Osteoblast (primary cell): ENCODE data around the gene CCR5AS.

ENCODE experiments used
- DNase-seq: peaks from one replicate; pipeline ENCODE4 v3.0.0; 2011; ENCODE audit warnings: low spot score, mixed read lengths; ENCODE audit not compliant: insufficient read length; ENCODE audit errors: missing footprints
- H2AFZ ChIP-seq: 2 replicates; pipeline ENCODE4 v1.6.0; 2011; ENCODE audit warnings: mild to moderate bottlenecking, low read length
- H3K27ac ChIP-seq: 2 replicates; pipeline ENCODE4 v1.5.1; 2011; ENCODE audit warnings: mild to moderate bottlenecking, low read depth, low read length, moderate library complexity
- H3K27me3 ChIP-seq: 2 replicates; pipeline ENCODE4 v1.6.0; 2012; ENCODE audit warnings: mild to moderate bottlenecking, control low read depth, inconsistent platforms, low read length, moderate library complexity; ENCODE audit not compliant: insufficient read depth
- H3K36me3 ChIP-seq: 2 replicates; pipeline ENCODE4 v1.5.1; 2011; ENCODE audit warnings: mild to moderate bottlenecking, low read length, control low read depth, moderate library complexity; ENCODE audit not compliant: insufficient read depth
- H3K4me1 ChIP-seq: 2 replicates; pipeline ENCODE4 v1.5.1; 2011; ENCODE audit warnings: mild to moderate bottlenecking, low read length, control low read depth, moderate library complexity; ENCODE audit not compliant: insufficient read depth
- H3K4me2 ChIP-seq: 2 replicates; pipeline ENCODE4 v1.6.0; 2011; ENCODE audit warnings: mild to moderate bottlenecking, low read length; ENCODE audit not compliant: insufficient read depth
- H3K4me3 ChIP-seq: fragments of 200-600 bp; sonication (generic); 3 replicates; pipeline ENCODE4 v1.5.1; 2012; ENCODE audit warnings: mild to moderate bottlenecking, low read length, inconsistent platforms; ENCODE audit not compliant: insufficient read depth
- H3K79me2 ChIP-seq: 2 replicates; pipeline ENCODE4 v1.6.0; 2012; ENCODE audit warnings: mild to moderate bottlenecking, low read length, control low read depth, inconsistent platforms; ENCODE audit not compliant: insufficient read depth
- H3K9me3 ChIP-seq: 2 replicates; pipeline ENCODE4 v1.5.1; 2011; ENCODE audit warnings: low read depth, low read length, control low read depth
- H4K20me1 ChIP-seq: 2 replicates; pipeline ENCODE4 v1.6.0; 2012; ENCODE audit warnings: mild to moderate bottlenecking, low read length, control low read depth; ENCODE audit not compliant: insufficient read depth
- CTCF ChIP-seq: IDR thresholded peaks from 2 replicates; pipeline ENCODE4 v1.5.1; 2011; ENCODE audit warnings: mild to moderate bottlenecking, low read depth, low read length, moderate library complexity; ENCODE audit errors: extremely low read depth

Gene CCR5AS

GRCh38 chr3:46417841-46418611, 11.2 kb upstream of the CCR5AS start:
- H3K9me3 ChIP-seq = no peaks in the 10 kb centered on the region
- H3K27me3 ChIP-seq = peaks cover 7% of the 10 kb centered on the region
- H3K79me2 ChIP-seq = no peaks in the 10 kb centered on the region
- no peaks in the 10 kb centered on the region for H3K4me1 ChIP-seq
- DNase-seq = no peak
- H4K20me1 ChIP-seq = no peaks in the 10 kb centered on the region
- H3K36me3 ChIP-seq = no peaks in the 10 kb centered on the region
- no peak overlapping the region for H3K4me3 ChIP-seq
- no peak overlapping the region for H3K4me2 ChIP-seq
- H3K27ac ChIP-seq = no peak overlapping the region
- no peak for TF ChIP-seq CTCF
- H2AFZ ChIP-seq = no peak overlapping the region

GRCh38 chr3:46416811-46417510, 10.1 kb upstream of the CCR5AS start:
- Histone ChIP-seq H3K36me3 (no peaks in the 10 kb centered on the region), H3K27ac (no peak overlapping the region), H3K4me2 (no peak overlapping the region), H3K27me3 (peaks cover 7% of the 10 kb centered on the region), H3K79me2 (no peaks in the 10 kb centered on the region), H4K20me1 (no peaks in the 10 kb centered on the region), H3K4me3 (no peak overlapping the region), H3K9me3 (no peaks in the 10 kb centered on the region), H2AFZ (no peak overlapping the region), H3K4me1 (no peaks in the 10 kb centered on the region)
- no peak for TF ChIP-seq CTCF
- DNase-seq = no peak

- no peaks in the 10 kb centered on the region for H4K20me1 ChIP-seq
- no peaks in the 10 kb centered on the region for H3K9me3 ChIP-seq
- TF ChIP-seq CTCF = no peak
- no peak overlapping the region for H2AFZ ChIP-seq
- peaks cover 7% of the 10 kb centered on the region for H3K27me3 ChIP-seq
- H3K4me1 ChIP-seq = no peaks in the 10 kb centered on the region
- no peaks in the 10 kb centered on the region for H3K36me3 ChIP-seq
- no peaks in the 10 kb centered on the region for H3K79me2 ChIP-seq
- no peak overlapping the region for H3K27ac ChIP-seq
- H3K4me2 ChIP-seq = no peak overlapping the region
- no peak for DNase-seq
- no peak overlapping the region for H3K4me3 ChIP-seq
Measured at GRCh38 chr3:46416125-46416810, 9.4 kb upstream of the CCR5AS start.

GRCh38 chr3:46414739-46415138, 7.9 kb upstream of the CCR5AS start:
- no peak for DNase-seq
- no peak for TF ChIP-seq CTCF

More at GRCh38 chr3:46414739-46415138, 7.9 kb upstream of the CCR5AS start:
- Histone ChIP-seq H3K27ac (no peak overlapping the region), H4K20me1 (no peaks in the 10 kb centered on the region), H3K27me3 (peaks cover 7% of the 10 kb centered on the region), H3K36me3 (no peaks in the 10 kb centered on the region), H3K9me3 (no peaks in the 10 kb centered on the region), H3K4me3 (no peak overlapping the region), H3K4me1 (peaks cover 10% of the 10 kb centered on the region), H2AFZ (no peak overlapping the region), H3K4me2 (no peak overlapping the region), H3K79me2 (no peaks in the 10 kb centered on the region)
